ENCODE data around the gene THBS2. TPM values are rescaled to one million over a fixed set of nuclear protein-coding genes. Genes with fewer than 3 reads are reported as not detected.

THBS2 gene
- total and polyA plus RNA-seq, 4 donors: 5.5 to 35.4 (median 24.1) TPM

DNA sequence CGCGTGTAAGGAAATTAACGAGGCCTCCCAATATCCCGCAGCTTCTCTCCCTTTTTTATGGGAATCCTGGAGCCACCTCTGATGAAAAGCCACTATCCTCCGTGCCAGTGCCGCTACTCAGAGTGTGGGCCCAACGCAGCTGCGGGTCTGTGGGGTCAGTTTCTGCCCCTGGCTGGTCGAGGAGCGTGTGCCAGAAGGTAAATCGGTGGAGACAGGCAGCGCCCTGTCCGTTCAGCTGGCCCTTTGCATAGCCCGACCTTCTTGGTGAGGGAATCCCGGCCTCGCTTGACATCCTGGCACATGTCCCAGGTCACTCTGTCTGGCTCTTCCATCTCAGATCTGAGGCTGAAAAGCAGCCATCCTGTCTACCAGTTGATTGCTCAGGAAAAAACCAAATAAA lies 4.6 kb downstream of the THBS2 start:
- ATAC-seq (ENCODE audit: insufficient read depth, low FRiP score): no peak
- DNase-seq: no peak
- TF ChIP-seq, protein P1, sequence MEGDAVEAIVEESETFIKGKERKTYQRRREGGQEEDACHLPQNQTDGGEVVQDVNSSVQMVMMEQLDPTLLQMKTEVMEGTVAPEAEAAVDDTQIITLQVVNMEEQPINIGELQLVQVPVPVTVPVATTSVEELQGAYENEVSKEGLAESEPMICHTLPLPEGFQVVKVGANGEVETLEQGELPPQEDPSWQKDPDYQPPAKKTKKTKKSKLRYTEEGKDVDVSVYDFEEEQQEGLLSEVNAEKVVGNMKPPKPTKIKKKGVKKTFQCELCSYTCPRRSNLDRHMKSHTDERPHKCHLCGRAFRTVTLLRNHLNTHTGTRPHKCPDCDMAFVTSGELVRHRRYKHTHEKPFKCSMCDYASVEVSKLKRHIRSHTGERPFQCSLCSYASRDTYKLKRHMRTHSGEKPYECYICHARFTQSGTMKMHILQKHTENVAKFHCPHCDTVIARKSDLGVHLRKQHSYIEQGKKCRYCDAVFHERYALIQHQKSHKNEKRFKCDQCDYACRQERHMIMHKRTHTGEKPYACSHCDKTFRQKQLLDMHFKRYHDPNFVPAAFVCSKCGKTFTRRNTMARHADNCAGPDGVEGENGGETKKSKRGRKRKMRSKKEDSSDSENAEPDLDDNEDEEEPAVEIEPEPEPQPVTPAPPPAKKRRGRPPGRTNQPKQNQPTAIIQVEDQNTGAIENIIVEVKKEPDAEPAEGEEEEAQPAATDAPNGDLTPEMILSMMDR (IDR thresholded peaks at IDR 0.05; ENCODE audit: control extremely low read depth, extremely low read depth): no peak
- Histone ChIP-seq H3K36me3 (ENCODE audit: control insufficient read depth in 4 of 4, insufficient read depth in 4 of 4, low read length in 4 of 4) (peaks cover 0 to 10% (median 0%) of the 10 kb centered on the region in 4 donors), H3K9ac (ENCODE audit: insufficient read depth in 1 of 2, low read length in 2 of 2) (no peak overlapping the region), H3K9me3 (ENCODE audit: control insufficient read depth in 4 of 4, insufficient read depth in 3 of 4, low read length in 3 of 4) (peaks cover 0 to 1% (median 0%) of the 10 kb centered on the region in 4 donors), H3K4me1 (ENCODE audit: control insufficient read depth in 5 of 5, insufficient read depth in 5 of 5, low read length in 5 of 5) (peaks cover 0 to 9% (median 0%) of the 10 kb centered on the region in 5 donors), H3K27me3 (ENCODE audit: control insufficient read depth in 3 of 3, insufficient read depth in 3 of 3, low read length in 2 of 3) (peaks cover 0 to 27% (median 13%) of the 10 kb centered on the region in 3 donors), H3K27ac (ENCODE audit: low read depth in 1 of 2, low read length in 1 of 2) (no peak overlapping the region), H3K4me3 (no peak overlapping the region)
- WGBS, 2 donors: 91 to 95% methylated on average over 16 of the region's 16 CpGs

DNA sequence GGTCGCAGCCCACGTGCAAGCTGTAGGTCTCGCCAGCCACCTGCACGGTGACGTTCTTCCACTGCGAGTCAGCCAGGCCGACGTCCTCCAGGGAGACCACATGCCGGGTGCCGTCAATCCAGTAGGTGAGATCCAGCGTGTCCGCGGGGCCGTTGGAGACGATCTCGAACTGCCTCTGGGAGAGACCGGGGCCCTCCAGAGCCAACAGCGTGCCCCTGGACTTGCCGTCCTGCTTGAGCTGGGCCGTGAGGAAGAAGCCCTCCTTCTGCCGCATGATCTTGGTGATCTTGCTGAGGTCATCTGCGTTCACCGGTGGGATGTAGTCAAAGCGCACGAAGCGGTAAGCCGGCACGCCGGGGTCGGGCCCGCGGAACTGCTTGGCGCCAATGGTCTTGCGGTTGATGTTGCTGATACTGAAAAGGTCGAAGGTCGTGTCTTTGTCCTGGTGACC lies 5.1 kb downstream of the THBS2 start:
- no peak for ATAC-seq (ENCODE audit: insufficient read depth, low FRiP score)
- 97 to 98% methylated on average over 36 of the region's 36 CpGs for WGBS, 2 donors
- Histone ChIP-seq H3K9ac (ENCODE audit: insufficient read depth in 1 of 2, low read length in 2 of 2) (no peak overlapping the region), H3K36me3 (ENCODE audit: control insufficient read depth in 4 of 4, insufficient read depth in 4 of 4, low read length in 4 of 4) (peaks cover 0 to 10% (median 0%) of the 10 kb centered on the region in 4 donors), H3K9me3 (ENCODE audit: control insufficient read depth in 4 of 4, insufficient read depth in 3 of 4, low read length in 3 of 4) (peaks cover 0 to 1% (median 0%) of the 10 kb centered on the region in 4 donors), H3K4me1 (ENCODE audit: control insufficient read depth in 5 of 5, insufficient read depth in 5 of 5, low read length in 5 of 5) (peaks cover 0 to 4% (median 0%) of the 10 kb centered on the region in 5 donors), H3K27ac (ENCODE audit: low read depth in 1 of 2, low read length in 1 of 2) (no peak overlapping the region), H3K4me3 (no peak overlapping the region), H3K27me3 (ENCODE audit: control insufficient read depth in 3 of 3, insufficient read depth in 3 of 3, low read length in 2 of 3) (peaks cover 0 to 22% (median 9%) of the 10 kb centered on the region in 3 donors)
- TF ChIP-seq, protein P1 (IDR thresholded peaks at IDR 0.05; ENCODE audit: control extremely low read depth, extremely low read depth): no peak
- DNase-seq: no peak

DNA sequence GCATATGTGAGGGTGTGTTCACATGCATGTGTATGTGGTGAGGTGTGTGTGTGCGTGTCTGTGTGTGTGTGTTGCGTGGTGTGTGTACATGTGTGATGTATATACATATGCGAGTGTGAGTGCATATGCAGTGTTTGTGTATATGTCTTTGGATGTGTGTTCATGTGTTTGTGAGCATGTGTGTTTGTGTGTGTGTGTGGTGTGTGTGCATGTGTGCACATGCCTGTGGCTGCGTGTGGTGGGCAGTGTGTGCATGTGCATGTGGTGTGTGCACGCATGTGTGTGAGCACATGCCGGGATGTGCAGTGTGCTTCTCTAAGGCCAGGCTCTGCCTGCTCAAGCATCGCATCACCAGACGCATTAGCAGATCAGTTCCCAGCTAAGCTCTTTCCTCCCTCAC lies 5.7 kb downstream of the THBS2 start:
- WGBS, 2 donors: 89 to 97% methylated on average over 8 of the region's 8 CpGs
- TF ChIP-seq, protein P1 (IDR thresholded peaks at IDR 0.05; ENCODE audit: control extremely low read depth, extremely low read depth): no peak
- H3K4me1 ChIP-seq (ENCODE audit: control insufficient read depth in 5 of 5, insufficient read depth in 5 of 5, low read length in 5 of 5): peaks cover 0 to 3% (median 0%) of the 10 kb centered on the region in 5 donors
- H3K9me3 ChIP-seq (ENCODE audit: control insufficient read depth in 4 of 4, insufficient read depth in 3 of 4, low read length in 3 of 4): peaks cover 0 to 1% (median 0%) of the 10 kb centered on the region in 4 donors
- no peak for ATAC-seq (ENCODE audit: insufficient read depth, low FRiP score)
- no peak overlapping the region for H3K4me3 ChIP-seq
- peaks cover 0 to 10% (median 0%) of the 10 kb centered on the region in 4 donors for H3K36me3 ChIP-seq (ENCODE audit: control insufficient read depth in 4 of 4, insufficient read depth in 4 of 4, low read length in 4 of 4)
- no peak overlapping the region for H3K27ac ChIP-seq (ENCODE audit: low read depth in 1 of 2, low read length in 1 of 2)
- H3K27me3 ChIP-seq (ENCODE audit: control insufficient read depth in 3 of 3, insufficient read depth in 3 of 3, low read length in 2 of 3): peaks cover 0 to 16% (median 9%) of the 10 kb centered on the region in 3 donors
- no peak overlapping the region for H3K9ac ChIP-seq (ENCODE audit: insufficient read depth in 1 of 2, low read length in 2 of 2)
- no peak for DNase-seq

DNA sequence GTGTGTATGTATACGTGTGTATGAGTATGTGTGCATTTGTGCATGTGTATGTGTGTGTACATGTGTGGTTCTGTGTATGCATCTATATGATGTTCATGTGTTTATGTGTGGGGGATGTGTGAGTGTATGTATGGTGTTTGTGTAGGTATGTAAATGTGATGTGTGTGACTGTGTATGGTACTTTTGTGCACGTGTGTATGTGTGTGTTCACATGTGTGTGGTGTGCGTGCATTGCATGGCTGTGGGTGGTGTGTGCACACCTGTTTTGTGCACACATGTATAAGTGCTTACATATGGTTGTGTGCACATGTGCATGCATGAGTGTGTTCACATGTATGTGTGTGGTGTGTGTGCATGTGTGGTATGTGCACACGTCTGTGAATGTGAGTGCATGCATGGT lies 6.2 kb downstream of the THBS2 start:
- H3K9ac ChIP-seq (ENCODE audit: insufficient read depth in 1 of 2, low read length in 2 of 2): no peak overlapping the region
- no peak overlapping the region for H3K27ac ChIP-seq (ENCODE audit: low read depth in 1 of 2, low read length in 1 of 2)
- ATAC-seq (ENCODE audit: insufficient read depth, low FRiP score) (no peak), DNase-seq (no peak)
- peaks cover 0 to under 1% (median 0%) of the 10 kb centered on the region in 5 donors for H3K4me1 ChIP-seq (ENCODE audit: control insufficient read depth in 5 of 5, insufficient read depth in 5 of 5, low read length in 5 of 5)
- no peak overlapping the region for H3K4me3 ChIP-seq
- WGBS, 2 donors: 92 to 95% methylated on average over 4 of the region's 4 CpGs
- peaks cover 0 to 1% (median 0%) of the 10 kb centered on the region in 4 donors for H3K9me3 ChIP-seq (ENCODE audit: control insufficient read depth in 4 of 4, insufficient read depth in 3 of 4, low read length in 3 of 4)
- H3K27me3 ChIP-seq (ENCODE audit: control insufficient read depth in 3 of 3, insufficient read depth in 3 of 3, low read length in 2 of 3): peaks cover 0 to 11% (median 5%) of the 10 kb centered on the region in 3 donors
- H3K36me3 ChIP-seq (ENCODE audit: control insufficient read depth in 4 of 4, insufficient read depth in 4 of 4, low read length in 4 of 4): peaks cover 0 to 10% (median 0%) of the 10 kb centered on the region in 4 donors
- TF ChIP-seq, protein P1 (IDR thresholded peaks at IDR 0.05; ENCODE audit: control extremely low read depth, extremely low read depth): no peak

All from lung (tissue), 12 donors.